Kidney glomerular epithelial cell (primary cell): ENCODE results near the gene CSNK1G1.
"Not testable (repeated sequence)": the region's sequence is repeated elsewhere in the genome, so short reads cannot be mapped to it uniquely, and the experiment has no call there.

Source experiments
- DNase-seq: peaks from one replicate; lab custom pipeline; 2025; lab: John Stamatoyannopoulos, UW

CSNK1G1 gene

DNA sequence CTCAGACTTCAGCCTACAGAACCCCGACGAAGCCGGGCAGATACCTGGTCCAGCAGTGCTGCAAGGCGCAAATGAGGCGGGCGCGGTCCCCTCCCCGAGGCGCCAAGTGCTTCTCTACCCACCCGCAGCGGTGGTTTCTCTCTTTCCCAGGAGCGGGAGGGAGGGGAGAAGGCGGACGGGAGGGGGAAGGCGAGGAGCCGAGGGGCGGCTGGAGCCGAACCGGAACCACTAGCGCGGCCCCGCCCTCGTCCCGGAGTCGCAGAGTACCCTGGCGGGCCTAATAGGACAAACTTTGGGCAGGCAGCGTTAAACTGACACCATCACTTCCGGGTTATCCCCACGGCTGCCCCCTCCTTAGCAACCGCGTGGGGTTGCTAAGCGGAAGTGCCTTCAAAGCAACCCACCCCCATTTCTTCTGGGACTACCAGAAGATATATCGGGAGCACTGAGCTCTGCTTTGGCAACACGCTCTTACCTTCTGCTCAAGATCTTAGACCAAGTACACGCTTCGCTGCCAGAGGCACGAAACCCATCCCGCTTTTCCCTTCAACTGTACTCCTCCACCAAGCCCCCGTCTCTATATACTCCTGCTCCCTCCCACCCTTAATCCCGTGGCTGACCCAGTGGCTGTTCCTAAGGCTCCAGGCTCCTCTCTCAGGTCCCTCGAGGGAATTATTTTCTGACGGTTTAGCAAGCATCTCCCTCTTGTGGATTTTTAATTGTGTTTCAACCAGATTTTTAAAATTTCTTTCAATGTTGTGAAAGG lies at the start of gene CSNK1G1:
Gene CSNK1G1 (minus strand): TSS at position 230 of the 766 bp plus-strand sequence. CDS start 55,674 bp downstream, outside the sequence.
- DNase-seq = peak; percentile 99

DNA sequence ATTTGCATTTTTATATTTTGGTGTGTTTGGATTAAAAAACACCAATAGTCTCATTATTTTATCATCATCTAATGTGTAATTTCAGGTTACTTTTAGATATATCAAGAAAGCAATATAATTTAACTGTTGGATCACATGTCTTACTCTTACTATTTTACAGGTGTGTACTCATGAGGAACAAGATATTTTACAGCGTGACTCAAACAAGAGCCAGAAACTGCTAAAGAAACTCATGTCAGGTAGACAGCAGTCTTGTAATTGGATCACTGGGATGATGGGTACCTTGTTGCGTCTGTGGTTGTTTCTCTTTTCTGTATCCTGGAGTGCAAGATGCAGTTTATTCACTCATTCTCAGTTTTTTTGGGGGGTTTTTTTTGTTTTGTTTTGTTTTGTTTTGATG lies 44.6 kb upstream of the CSNK1G1 start:
- no peak for DNase-seq

DNA sequence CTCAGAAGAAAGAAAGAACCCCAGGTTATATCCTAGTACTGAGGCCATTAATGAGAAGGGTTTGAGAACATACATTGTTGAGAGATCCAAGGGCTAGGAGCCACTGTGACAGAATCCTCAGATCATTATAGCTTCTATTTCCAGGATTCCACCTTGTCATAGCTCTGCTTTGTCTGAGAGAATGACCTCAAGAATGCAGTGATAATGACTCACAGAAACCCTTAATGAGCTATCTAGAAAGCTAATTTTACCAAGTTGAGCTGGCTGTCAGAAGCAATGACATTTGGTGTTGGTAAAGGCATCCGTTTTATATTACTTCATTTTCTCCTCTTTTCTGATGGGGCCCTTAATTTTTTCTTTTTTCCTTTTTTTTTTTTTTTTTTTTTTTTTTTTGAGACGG lies 42.6 kb upstream of the CSNK1G1 start:
- no peak for DNase-seq

DNA sequence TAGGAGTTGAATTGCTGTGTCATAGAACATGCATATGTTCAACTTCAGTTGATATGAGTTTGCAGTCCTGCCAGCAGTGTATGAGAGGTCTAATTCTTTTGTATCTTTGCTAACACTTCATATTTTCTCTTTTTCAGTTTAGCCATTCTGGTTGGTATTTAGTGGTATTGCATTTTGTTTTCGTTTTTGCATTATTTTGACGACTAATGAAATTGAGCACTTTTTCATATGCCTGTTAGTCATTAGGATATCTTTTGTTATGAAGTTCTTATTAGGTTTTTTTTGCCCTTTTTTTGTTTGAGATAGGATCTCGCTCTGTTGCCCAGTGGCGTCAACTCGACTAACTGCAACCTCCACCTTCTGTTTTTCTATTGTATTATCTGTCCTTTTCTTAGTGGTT lies 40.8 kb upstream of the CSNK1G1 start:
- no peak for DNase-seq

DNA sequence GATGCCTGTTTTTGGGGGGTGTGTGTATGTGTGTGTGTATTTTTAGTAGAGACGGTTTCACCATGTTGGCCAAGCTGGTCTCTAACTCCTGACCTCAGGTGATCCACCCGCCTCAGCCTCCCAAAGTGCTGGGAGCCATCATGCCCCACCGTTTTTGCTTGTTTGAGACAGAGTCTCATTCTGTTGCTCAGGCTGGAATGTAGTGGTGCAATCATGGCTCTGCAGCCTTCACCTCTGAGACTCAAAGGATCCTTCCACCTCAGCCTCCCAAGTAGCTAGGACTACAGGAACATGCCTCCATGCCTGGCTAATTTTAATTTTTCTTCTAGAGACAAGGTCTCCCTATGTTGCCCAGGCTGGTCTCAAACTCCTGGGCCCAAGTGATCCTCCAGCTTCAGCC lies 36.5 kb upstream of the CSNK1G1 start:
- not testable (repeated sequence) for DNase-seq

DNA sequence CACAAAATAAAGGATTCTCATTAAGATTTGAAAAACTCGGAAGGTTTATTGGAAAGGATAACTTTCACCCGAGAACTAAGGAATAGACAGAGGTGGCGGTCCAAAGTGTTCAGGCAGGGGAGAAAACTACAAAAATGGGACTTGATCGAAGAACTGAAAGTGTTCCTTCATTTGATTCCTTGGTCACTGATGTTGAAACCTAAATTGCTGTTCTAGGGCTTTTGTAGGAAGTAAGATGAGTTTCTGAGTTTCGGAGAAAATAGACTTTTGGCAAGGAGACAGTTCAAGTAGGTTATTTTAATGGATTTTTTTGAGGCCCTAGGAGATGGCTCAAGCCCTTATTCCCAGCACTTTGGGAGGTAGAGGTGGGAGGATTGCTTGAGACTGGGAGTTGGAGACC lies 33.1 kb upstream of the CSNK1G1 start:
- DNase-seq = no peak

DNA sequence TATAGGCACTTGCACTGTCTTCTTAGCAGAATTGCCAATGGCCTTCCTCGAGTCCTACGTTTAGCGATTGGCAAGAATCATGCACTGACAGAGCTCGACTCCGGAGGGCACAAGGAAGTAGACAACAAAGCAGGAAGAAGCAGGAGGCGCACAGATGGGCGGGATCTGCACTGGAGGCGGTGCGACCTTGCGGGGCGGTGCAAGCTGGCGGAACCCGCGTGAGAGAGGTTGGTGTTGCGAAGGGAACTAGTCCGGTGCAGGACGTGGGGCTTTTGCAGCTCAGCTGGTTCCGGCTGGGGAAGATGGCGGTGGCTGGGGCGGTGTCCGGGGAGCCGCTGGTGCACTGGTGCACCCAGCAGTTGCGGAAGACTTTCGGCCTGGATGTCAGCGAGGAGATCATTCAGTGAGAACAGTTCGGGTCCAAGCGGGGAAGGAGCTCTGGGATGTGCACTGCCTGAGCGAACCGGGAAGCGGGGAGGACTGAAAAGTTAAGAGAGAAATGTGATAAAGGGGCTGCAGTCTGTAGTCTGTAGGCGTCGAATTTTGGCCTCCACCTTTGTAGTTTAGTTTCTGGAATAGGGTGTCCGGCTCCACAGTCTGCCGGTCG lies 31.7 kb upstream of the CSNK1G1 start, which contains the start of gene TRIP4:
Gene TRIP4 (plus strand): TSS at position 275 of the 607 bp plus-strand sequence. CDS start 28 bp downstream, at position 303.
- peak; percentile 99 for DNase-seq

DNA sequence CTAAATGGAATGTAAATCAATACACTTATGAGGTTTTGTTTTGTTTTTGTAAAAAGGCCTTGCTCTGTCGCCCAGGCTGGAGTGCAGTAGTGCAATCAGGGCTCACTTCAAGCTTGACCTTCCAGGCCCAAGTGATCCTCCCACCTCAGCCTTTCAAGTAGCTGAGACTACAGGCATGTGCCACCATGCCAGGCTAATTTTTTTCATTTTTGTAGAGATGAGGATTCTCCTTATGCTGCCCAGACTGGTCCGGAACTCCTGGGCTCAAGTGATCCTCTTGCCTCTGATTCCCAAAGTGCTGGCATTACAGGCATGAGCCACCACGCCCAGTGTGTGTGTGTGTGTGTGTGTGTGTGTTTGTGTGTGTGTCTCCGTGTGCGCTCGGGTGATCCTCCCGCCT lies 30.3 kb upstream of the CSNK1G1 start:
- DNase-seq = no peak

DNA sequence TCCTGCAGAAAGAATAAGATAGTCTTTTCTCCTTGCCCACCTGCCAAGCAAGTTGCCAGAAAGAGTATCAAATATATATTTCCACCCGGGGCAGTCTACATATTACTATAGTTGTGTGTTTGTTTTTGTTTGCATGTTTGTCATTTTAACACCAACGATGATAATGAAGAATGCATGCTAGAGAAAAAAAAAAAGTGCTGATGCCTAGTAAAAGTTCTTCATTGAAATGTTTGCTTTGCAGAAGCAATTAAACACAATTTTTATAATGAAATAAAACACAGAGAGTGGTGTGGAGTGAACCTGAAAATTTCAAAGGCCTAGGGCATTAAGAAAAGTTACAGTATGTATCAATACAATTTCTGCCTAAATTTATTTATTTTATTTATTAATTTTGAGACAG lies 27.8 kb upstream of the CSNK1G1 start:
- no peak for DNase-seq

DNA sequence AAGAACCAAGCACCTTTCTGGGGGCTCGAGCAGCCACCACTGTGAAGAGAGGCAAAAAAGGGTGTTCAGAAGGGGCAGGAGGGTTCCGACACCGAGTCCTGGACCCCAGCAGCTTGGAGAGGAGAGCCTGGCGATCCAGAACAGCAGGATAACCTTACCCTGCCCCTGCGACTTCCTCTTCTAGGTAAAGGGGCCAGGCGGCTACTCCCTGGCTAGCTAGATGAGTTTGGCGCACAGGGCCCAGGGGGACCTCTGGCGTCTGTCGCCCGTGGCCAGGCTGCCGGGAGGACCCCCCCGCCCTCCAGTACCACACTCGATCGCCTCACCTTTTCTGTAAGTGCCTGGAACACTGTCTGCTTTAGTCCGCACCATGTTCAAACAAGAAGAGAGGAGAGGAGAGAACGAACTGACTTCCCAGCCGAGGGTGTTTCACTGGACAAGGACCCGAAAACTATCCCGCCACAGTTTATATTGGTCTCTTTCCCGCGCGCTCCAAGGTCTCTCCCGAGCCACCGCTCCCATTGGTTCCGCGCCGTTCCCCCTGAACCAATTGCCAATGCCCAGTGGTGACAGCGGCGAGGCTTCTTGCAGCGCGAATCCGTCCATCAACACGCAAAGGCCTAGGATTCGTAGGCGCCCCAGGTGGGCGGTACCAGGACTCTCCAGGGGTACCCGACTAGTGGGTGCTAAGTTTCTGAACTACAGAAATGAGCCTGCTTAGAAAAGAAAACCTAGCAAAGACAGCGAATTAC lies 25.2 kb upstream of the CSNK1G1 start, which contains the start of gene PCLAF:
Gene PCLAF (minus strand): TSS at position 442 of the 752 bp plus-strand sequence. CDS start 70 bp downstream, at position 372.
- DNase-seq = peak; percentile 93

DNA sequence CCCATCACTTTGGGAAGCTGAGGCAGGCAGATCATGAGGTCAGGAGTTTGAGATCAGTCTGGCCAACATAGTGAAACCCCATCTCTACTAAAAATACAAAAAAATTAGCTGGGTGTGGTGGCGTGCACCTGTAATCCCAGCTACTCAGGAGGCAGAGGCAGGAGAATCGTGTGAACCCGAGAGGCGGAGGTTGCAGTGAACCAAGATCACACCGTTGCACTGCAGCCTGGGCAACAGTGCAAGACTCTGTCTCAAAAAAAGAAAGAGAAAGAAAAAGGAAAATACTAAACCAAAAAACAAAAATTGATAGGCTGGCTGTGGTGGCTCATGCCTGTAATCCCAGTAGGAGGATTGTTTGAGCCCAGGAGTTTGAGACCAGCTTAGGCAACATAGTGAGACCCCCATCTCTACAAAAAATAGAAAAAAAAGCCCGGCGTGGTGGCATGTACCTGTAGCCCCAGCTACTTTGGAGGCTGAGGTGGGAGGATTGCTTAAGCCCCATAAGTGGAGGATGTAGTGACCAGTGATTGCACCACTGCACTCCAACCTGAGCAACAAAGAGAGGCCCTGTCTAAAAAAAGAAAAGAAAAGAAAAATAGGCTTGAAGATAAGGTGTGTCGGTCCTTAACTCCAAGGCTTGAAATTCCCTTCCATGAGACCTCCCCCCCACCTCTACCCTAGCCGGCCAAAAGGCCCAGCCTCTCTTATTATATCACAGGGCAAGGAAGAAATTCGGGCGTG lies 24.3 kb upstream of the CSNK1G1 start:
- not testable (repeated sequence) for DNase-seq

DNA sequence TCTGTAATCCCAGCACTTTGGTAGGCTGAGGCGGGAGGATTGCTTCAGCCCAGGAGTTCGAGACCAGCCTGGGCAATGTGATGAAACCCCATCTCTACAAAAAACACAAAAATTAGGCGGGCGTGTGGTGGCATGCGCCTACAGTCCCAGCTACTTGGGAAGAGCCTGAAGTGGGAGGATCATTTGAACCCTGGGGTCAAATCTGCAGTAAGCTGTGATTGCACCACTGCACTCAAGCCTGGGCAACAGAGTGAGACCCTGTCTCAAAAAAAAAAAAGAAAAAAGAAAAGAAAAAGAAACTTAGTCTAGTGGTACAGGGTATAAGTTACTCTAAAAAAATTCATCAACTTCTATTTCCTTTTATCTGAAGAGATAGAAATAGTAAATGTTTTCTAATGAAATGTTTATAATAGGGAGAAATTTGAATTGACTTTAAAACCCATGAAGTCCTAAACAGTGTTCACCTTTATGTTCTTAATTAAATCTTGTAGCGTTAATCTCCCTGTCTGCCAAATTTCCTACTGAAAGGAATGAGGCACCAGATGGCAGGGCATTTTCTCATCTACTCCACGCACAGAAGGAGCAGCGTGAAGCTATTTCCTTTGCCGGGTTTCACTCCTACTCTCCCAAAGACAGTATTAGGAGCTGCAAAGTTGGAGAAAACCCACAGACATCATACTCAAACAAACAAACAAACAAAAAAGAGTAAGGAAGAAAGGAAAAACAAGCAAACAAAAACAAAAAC lies 23.4 kb upstream of the CSNK1G1 start:
- DNase-seq = no peak

DNA sequence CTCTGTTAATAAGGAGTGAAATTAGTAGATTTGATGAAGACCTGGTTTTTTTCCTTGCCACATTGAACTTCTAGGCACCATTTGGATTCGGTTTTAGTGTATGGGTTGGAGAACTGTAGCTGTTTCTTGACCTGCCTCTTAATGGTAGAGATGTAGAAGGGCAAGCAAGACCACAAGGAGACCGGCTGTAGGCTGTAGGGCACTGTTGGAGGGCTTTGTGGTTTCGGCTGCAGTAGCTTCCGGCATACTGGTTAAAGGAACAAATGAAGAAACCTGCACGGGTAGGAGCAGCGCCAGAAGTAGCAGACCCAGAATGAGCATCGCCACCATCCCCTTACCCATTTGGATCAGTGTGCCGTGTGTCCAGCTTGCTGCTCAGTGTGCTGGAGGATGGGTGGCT lies 17.4 kb upstream of the CSNK1G1 start:
- no peak for DNase-seq

DNA sequence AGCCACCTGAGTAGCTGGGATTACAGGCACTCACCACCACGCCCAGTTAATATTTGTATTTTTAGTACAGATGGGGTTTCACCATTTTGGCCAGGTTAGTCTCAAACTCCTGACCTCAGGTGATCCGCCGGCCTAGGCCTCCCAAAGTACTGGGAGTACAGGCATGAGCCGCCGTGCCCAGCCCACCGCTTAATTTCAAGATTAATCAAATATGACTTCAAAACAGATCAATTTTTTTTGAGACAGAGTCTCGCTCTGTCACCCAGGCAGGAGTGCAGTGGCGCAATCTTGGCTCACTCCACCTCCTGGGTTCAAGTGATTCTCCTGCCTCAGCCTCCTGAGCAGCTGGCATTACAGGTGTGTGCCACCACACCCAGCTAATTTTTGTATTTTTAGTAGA lies 15.4 kb upstream of the CSNK1G1 start:
- DNase-seq = not testable (repeated sequence)

DNA sequence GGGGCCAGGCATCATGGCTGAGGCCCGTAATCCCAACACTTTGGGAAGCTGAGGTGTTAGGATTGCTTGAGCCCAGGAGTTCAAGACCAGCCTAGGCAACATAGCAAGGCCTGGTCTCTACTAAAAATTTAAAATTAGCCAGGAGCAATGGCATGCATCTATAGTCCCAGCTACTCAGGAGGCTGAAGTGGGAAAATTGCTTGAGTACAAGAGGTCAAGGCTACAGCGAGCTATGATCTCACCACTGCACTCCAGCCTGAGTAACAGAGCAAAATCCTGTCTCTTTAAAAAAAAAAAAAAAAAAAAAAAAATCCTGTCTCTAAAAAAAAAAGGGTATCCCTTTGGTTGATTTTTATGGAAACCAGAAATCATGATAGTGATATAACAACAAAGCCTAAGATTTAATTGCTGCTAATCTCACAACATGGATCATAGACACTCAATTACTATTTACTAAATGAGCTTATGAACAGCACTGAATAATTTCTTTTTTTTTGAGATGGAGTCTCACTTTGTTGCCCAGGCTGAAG lies 13.2 kb upstream of the CSNK1G1 start:
- no peak for DNase-seq

DNA sequence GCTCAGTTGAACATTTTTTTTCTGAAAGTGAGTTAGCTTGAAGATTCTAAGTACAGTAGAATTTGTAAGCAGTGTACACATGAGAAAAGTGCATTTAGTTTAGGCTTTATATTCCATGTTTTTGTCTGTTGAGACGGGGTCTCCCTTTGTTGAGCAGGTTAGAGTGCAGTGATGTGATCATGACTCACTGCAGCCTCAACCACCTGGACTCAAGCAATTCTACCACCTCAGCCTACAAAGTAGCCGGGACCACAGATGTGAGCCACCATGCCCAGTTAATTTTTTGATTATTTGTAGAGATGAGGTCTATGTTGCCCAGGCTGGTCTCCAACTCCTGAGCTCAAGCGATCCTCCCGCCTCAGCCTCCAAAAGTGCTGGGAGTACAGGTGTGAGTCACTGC lies 5.3 kb upstream of the CSNK1G1 start:
- no peak for DNase-seq

DNA sequence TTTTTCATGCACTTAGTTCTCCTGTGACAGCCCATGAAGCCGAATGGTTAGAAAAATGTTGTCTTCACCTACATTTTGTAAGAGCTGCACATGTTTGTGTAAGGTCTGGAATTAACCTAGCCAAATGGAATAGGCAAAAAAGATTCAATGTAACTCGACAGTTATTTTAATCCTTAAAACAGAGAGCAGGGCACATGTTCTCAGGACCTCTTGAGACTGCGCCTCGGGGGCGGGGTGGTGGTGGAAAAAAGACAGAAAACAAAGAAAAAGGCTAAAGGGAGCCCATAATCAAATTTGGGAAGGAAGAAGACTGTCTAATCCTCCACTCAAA lies 702 bp upstream of the CSNK1G1 start:
- no peak for DNase-seq

DNA sequence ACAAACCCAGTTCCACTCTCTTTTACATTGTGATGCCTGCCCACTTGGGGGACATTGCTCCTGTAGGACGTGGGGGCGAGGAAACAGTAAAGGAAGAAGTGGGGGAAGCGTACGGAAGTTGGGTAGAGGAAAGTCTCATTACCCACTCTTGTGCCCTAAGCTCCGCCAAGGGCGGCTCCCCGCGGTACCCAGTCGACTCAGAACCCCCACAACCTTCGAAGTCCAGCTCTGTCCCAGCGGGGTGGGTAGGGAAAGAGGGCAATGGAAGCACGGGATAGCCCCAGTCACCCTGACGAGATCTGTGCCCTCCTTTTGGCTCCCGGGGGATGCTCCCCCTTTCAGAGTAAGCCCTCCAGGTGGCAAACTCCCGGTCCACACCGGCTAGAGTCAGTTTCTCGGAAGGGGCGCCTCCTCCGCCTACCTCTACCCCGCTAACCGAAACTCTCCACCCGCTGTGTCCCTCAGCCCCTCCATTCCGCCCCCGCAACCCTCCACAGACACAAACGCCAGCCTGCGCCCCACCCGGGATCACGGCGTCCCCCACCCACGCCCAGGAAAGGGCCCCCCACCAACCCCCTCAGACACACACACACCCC lies 527 bp downstream of the CSNK1G1 start:
- no peak for DNase-seq

DNA sequence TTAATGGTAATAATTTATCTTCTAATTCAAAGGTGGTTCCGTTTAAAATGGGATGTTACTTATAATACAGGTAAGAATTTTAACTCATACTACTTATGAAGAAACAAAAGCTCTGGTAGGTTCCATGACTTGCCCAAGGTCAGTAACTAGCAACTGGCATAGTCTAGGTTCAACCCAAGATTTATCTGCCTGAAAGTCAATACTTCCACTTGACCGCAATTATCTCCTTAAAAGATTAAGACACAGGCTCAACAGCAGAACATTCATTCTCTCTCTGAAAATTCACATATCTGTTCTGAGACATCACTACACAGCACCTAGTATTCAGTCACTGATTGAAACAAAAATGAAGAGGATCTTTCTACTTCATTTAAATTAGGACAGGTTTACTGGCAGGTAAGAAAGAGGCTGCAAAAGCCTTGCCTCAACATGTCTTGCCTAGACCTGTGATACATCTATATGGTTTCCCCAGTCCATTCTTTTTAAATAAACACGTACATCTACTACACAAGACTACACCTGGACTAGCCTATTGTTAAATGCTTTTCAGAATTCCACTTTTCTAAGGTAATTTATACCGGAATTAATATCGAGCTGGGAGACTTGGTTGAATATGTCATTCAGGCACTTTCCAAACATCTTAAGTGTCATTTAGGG lies 1.2 kb downstream of the CSNK1G1 start:
- DNase-seq = no peak

DNA sequence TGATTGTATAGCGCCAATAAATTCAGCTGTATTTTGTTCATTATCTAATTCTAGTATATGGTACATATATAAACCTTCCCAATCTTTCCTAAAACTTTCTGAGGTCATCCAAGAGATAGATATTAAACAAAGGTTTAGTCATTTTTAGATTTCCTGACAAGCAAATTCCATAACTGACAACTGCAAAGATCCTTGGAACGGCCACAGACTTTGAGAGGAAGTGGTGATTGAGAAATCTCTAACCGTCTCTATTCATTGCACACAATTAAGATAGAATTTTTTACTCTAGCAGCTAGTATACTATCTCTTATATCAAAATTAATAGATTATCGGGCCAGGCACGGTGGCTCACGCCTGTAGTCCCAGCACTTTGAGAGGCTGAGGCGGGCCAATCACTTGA lies 4.7 kb downstream of the CSNK1G1 start:
- no peak for DNase-seq
